SK-N-DZ (cell line): ENCODE data around the gene FAM89A.
"Not testable (repeated sequence)": the region's sequence is repeated elsewhere in the genome, so short reads cannot be mapped to it uniquely, and the experiment has no call there.

ENCODE experiments used
- DNase-seq: peaks from one replicate; pipeline ENCODE4 v3.0.0-alpha.2; 2015; ENCODE audit warnings: low spot score

Gene FAM89A

DNA sequence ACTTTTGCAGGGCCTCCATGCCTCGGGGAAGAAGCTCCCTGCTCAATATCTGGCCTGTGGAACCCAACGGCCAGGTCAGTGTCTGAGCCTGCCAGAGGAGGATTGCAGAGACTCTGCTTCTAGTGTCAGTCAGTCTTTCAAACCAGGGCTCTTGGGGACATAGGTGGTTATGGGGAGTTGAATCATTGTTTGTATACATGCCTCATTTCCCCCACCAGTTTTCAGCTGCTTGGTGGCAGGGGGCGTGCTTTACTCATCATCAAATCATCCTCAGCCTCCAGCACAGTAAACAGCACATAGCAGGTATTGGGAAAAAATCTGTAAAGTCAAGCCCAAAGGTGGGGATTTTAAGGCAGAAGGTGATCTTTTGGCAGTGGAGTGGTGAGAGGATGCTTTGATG is 17.4 kb upstream of the FAM89A start:
- DNase-seq: no peak

DNA sequence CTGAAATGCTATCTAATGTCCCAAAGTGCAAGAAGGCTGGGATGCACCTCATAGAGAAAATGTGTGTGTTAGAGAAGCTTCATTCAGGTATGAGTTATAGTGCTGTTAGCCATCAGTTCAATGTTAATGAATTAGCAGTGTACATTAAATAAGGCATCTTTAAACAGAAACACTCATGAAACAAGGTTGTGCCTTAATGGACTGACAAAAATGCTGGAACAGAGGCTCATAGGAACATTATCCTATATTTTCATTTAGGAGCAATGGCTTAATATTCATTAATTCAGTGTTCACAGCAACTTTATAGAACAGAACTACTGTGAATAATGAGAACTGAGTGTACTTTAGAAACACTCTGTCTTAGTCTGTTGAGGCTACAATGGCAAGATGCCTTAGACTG is 15.2 kb upstream of the FAM89A start:
- no peak for DNase-seq

- DNase-seq: no peak
Measured at GRCh38 chr1:231053493-231054162, 13.6 kb upstream of the FAM89A start.

- DNase-seq: no peak
Measured at GRCh38 chr1:231052777-231053176, 12.7 kb upstream of the FAM89A start.

- not testable (repeated sequence) for DNase-seq
Measured at GRCh38 chr1:231050932-231051331, 10.9 kb upstream of the FAM89A start.

GRCh38 chr1:231050395-231050794 is 10.3 kb upstream of the FAM89A start:
- no peak for DNase-seq

GRCh38 chr1:231049121-231049979 is 9.3 kb upstream of the FAM89A start:
- no peak for DNase-seq

DNA sequence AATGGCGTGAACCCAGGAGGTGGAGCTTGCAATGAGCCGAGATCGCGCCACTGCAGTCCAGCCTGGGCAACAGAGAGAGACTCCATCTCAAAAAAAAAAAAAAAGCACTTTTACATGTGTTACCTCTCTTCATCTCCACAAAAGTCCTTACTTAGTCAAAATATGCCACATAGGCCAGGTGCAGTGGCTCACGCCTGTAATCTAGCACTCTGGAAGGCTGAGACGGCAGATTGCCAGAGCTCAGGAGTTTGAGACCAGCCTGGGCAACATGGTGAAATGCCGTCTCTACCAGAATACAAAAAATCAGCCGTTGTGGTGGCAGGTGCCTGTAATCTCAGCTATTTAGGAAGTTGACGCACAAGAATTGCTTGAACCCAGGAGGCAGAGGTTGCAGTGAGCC is 8.4 kb upstream of the FAM89A start:
- not testable (repeated sequence) for DNase-seq

DNA sequence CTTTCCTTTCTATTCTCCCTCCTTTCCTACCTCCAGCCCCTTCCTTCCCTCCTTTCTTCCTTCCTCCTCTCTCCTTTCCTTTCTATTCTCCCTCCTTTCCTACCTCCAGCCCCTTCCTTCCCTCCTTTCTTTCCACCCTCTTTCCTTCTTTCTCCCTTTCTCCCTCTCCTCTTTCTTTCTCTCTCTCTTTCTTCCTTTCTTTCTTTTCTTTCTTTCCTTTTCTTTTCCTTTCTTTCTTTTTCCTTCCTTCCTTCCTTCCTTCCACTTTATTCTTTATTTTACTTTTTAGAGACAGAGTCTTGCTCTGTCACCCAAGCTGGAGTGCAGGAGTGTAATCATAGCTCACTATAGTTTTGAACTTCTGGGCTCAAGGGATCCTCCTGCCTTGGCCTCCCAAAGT is 7.5 kb upstream of the FAM89A start:
- DNase-seq: not testable (repeated sequence)

DNA sequence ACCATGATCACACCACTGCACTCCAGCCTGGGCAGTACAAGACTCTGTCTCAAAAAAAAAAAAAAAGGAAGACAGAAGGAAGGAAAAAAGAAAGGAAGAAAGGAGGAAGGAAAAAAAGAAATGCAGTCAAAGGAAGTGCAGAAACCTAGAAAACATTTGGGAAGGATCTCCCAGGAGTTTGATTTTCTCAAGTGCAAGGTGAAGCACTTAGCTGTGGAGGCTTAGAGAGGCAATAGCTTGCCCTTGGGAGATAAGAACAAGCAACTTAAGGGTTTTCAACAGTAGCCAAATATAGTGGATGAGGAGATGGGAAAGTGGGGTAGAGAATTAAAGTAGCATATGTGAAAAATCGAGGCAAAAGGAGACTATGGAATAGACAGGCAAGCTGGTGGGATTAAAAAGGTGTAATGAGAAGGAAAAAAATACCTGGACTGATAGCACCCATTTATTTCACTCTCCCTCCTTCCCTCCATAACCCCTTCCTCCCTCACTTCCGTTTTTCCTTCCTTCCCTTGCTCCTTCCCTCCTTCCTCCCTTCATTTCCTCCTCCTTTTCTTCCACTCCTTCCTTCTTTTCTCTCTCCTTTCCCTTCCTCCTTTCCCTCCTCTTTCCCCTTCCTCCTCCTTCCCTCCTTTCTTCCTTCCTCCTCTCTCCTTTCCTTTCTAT is 6.8 kb upstream of the FAM89A start:
- no peak for DNase-seq

DNA sequence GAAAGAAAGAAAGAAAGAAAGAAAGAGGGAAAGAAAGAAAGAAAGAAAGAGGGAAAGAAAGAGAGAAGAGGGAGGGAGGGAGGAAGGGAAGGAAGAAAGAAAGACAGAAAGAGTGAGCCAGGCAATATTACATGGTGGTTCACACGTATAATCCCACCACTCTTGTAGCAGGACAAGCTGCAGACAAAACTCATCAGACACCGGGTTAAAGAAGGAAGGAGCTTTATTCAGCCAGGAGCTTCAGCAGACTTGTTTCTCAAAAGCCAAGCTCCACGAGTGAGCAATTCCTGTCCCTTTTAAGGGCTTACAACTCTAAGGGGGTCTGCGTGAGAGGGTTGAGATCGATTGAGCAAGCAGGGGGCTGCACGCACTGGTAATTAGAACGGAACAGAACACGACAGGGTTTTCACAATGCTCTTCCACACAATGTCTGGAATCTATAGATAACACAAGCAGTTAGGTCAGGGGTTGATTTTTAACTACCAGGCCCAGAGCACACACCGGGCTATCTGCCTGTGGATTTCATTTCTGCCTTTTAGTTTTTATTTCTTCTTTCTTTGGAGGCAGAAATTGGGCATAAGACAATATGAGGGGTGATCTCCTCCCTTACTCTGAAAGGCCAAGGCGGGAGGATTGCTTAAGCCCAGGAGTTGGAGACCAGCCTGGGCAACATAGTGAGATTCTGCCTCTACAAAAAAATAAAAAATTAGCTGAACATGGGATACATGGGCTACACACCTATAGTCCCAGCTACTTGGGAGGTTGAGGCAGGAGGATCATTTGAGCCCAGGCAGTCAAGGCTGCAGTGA is 6.1 kb upstream of the FAM89A start:
- DNase-seq: not testable (repeated sequence)

DNA sequence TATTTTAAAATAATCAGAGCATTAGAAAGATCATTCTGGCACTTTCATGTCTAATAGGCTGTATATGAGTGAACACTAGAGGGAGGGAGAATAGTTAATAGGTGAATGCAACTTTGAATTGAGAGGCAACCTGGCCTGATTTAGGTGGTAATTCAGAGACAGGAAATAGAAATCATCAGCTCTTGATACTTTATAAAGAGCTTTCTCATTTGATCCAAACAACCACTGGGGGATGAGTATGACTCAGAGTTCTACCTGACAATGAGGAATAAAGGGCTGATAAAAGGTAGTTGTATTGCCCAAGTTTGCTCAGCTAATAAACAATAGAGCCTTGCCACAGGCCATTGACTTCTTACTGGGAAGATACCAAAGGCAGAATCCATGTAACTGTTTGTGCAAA is 5.2 kb upstream of the FAM89A start:
- no peak for DNase-seq

- DNase-seq: no peak
Measured at GRCh38 chr1:231044588-231044987, 4.5 kb upstream of the FAM89A start.

- no peak for DNase-seq
Measured at GRCh38 chr1:231041719-231042261, 1.7 kb upstream of the FAM89A start.

- DNase-seq: no peak
Measured at GRCh38 chr1:231040800-231041718, 1.0 kb upstream of the FAM89A start.

GRCh38 chr1:231039161-231040018 is 664 bp downstream of the FAM89A start:
- peak; percentile 47 for DNase-seq

DNA sequence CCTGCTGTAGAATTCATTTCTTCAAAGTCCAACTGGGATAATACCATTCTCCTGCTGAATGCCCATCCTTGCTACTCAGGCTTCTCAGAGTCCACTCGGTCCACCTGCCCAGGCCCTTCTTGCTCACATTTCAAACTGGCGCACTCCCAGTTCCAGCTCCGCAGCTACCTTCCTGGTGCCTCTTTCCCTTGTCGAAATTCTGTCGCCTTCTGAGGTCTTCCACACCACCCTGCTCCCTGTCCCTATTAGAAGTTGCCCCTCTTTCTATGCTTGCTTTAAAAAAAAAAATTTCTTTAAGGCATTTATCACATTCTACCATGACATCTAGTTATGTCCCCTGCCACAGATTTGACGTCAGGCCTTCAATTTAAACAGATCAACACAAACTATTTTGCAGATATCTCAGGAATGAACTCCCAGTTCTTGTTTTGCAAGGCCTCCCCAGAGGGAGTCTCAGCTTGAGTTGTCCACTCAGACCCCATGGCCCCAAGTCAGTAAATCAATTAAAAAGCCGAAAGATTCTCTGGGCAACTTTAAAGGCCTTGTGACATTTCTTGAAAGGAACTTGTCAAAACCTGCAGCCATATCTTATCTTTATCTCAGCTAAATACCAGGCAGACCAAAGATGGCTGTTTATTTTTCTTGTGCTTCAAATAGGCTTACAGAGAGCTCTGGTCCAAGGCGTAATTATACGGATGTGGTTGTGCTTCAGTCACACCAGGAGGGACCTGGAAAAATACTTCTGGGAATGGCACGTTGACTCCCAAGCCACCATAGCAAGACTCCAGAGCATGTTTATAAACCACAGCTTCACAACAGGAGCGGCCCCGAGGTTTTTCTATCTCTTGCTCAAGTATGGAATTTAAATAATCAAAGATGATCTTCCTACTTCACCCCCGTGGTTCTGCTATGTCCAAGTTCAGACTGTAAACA is 2.2 kb downstream of the FAM89A start:
- peak; percentile 74 for DNase-seq

DNA sequence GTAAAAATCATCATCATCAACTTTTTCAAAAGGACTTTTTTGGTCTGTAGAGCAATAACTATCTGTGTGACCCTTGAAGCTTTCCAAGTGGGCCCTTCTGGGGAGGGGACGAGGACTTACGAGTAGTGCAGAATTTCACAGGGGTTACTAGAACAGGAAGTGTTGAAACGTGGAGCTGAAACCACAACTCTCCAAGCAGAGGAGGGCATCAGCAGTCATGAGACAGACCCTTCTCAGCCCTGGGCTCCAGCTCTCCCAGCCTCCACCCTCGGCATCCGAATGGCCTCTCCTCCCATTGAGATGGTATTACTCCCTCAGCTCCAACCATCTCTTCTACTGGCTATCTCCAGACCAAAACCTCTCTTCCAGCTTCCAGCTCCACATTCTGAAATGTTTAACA is 3.6 kb downstream of the FAM89A start:
- DNase-seq: no peak
